Astrocyte (in vitro differentiated cells and primary cell): ENCODE data around the gene TAF1B.

ENCODE experiments used
- EZH2 ChIP-seq: IDR thresholded peaks from 2 replicates; pipeline ENCODE4 v1.6.1; 2012; ENCODE audit warnings: mild to moderate bottlenecking, low read length, inconsistent platforms; ENCODE audit not compliant: insufficient read depth
- TF ChIP-seq, protein P1 (sequence below): IDR thresholded peaks from 2 replicates; pipeline ENCODE4 v1.5.1; 2011; ENCODE audit warnings: low read depth, mild to moderate bottlenecking, inconsistent platforms, low read length, moderate library complexity; ENCODE audit not compliant: insufficient read depth

DNA sequence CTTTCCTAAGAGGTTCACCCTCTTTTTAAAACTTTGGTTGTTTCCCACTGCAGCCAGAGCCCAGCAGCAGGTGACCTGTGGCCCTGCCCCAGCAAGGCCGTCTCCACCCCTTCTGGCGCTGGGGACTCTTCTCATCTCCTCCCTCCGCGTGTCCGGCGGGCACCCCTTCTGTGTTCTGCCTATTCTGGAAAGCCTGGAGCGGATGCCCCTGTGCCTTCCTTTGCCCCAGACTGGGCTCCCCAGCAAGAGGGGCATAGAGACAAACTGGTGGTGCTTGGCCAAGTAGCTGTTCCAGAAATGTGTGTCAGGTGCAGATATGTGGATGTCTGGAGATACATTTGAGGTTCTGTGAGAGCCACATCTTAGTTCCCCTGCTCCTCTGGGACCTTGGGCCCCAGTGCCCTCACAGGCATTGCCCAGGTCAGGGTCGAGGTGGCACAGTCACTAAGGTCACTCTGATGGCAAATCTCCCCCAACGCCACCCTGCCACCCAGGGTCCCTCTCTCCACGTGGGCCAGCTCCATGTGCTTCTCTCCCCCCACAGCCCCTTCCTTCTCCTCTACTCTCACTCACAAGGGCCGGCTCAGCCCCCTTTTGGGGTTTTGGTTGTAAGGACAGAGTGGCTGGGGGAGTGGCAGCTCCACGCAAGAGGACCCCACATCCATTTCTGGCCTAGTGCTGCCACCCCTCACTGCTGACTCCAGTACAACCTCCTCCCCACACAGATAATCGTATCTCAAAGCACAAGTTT lies 35.5 kb upstream of the TAF1B start:
- TF ChIP-seq EZH2: no peak
- TF ChIP-seq, protein P1, sequence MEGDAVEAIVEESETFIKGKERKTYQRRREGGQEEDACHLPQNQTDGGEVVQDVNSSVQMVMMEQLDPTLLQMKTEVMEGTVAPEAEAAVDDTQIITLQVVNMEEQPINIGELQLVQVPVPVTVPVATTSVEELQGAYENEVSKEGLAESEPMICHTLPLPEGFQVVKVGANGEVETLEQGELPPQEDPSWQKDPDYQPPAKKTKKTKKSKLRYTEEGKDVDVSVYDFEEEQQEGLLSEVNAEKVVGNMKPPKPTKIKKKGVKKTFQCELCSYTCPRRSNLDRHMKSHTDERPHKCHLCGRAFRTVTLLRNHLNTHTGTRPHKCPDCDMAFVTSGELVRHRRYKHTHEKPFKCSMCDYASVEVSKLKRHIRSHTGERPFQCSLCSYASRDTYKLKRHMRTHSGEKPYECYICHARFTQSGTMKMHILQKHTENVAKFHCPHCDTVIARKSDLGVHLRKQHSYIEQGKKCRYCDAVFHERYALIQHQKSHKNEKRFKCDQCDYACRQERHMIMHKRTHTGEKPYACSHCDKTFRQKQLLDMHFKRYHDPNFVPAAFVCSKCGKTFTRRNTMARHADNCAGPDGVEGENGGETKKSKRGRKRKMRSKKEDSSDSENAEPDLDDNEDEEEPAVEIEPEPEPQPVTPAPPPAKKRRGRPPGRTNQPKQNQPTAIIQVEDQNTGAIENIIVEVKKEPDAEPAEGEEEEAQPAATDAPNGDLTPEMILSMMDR: no peak
